ENCODE measurements around the gene ADORA3.

DNA sequence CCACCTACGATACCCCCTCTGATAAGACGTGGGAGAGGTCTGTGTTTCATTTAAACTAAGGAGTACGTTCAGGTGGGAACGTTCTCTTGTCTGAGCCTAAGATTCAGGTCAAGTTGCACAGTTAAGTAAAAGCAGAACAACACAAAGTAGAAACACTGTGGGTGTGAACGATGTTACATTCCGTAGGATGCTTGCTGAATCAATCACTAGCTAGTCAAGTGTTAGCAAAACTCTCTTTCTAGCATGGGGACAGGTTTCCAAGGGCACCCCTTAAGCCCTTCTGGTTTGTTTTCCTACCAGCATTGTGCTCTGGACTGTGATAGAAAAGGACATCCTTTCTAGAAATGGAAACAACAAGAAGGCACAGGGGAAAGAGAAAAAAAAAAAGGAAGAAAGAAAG is 16.3 kb downstream of the ADORA3 start:
- TF ChIP-seq, protein P1, sequence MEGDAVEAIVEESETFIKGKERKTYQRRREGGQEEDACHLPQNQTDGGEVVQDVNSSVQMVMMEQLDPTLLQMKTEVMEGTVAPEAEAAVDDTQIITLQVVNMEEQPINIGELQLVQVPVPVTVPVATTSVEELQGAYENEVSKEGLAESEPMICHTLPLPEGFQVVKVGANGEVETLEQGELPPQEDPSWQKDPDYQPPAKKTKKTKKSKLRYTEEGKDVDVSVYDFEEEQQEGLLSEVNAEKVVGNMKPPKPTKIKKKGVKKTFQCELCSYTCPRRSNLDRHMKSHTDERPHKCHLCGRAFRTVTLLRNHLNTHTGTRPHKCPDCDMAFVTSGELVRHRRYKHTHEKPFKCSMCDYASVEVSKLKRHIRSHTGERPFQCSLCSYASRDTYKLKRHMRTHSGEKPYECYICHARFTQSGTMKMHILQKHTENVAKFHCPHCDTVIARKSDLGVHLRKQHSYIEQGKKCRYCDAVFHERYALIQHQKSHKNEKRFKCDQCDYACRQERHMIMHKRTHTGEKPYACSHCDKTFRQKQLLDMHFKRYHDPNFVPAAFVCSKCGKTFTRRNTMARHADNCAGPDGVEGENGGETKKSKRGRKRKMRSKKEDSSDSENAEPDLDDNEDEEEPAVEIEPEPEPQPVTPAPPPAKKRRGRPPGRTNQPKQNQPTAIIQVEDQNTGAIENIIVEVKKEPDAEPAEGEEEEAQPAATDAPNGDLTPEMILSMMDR (conservative IDR thresholded peaks at IDR 0.05 in 1 of 2, IDR thresholded peaks at IDR 0.05 in 1 of 2; ENCODE audit: low read depth in 1 of 2, low read length in 2 of 2), result no peak
- no peak for TF ChIP-seq EZH2 (IDR thresholded peaks at IDR 0.05; ENCODE audit: low read length, missing control alignments)
